H1 (cell line): ENCODE results near the gene ELAVL2. TPM values are rescaled to one million over a fixed set of nuclear protein-coding genes. Genes with fewer than 3 reads are reported as not detected.

ENCODE experiments used
- CTCF ChIA-PET: fragments of 300-600 bp; sonication (Branson Sonifier 250); formaldehyde crosslinking; loops from one replicate; lab custom pipeline; 2021; ENCODE audit not compliant: partially characterized antibody; lab: Charles Lee
- POLR2A ChIA-PET: fragments of 300-600 bp; sonication (Branson Sonifier 250); formaldehyde crosslinking; loops from one replicate; lab custom pipeline; 2021; ENCODE audit warnings: inconsistent platforms; ENCODE audit not compliant: partially characterized antibody; lab: Charles Lee
- DNase-seq, 2 experiments: peaks; one replicate each; pipeline versions ENCODE4 v3.0.0 to v3.0.0-alpha.2; 2010 to 2022; ENCODE audit warnings: low spot score in 2 of 2, low read depth in 1 of 2, mixed read lengths in 1 of 2
- FAIRE-seq: peaks from 2 replicates; lab custom pipeline; 2011; peaks lifted over from hg19 to GRCh38; lab: Jason Lieb, UNC
- H2AFZ ChIP-seq: 2 replicates; pipeline ENCODE4 v1.8.1; 2012; ENCODE audit warnings: low read length, inconsistent platforms
- H2AK5ac ChIP-seq: 2 replicates; pipeline ENCODE4 v1.6.1; 2013; ENCODE audit warnings: low read depth, low read length
- H2BK120ac ChIP-seq: replicated peaks from 2 replicates; pipeline ENCODE3; 2013; ENCODE audit warnings: low read depth, low read length, inconsistent platforms
- H2BK12ac ChIP-seq: 2 replicates; pipeline ENCODE4 v1.6.1; 2013; ENCODE audit warnings: low read depth, low read length
- H2BK15ac ChIP-seq: 2 replicates; pipeline ENCODE4 v1.6.1; 2013; ENCODE audit warnings: low read length
- H2BK20ac ChIP-seq: 2 replicates; pipeline ENCODE4 v1.6.1; 2013; ENCODE audit warnings: low read length
- H2BK5ac ChIP-seq: 2 replicates; pipeline ENCODE4 v1.6.1; 2013; ENCODE audit warnings: low read depth, low read length
- H3K14ac ChIP-seq: 2 replicates; pipeline ENCODE4 v1.6.1; 2013; ENCODE audit warnings: inconsistent platforms; ENCODE audit not compliant: insufficient read length
- H3K18ac ChIP-seq: 2 replicates; pipeline ENCODE4 v1.6.1; 2013; ENCODE audit warnings: low read length; ENCODE audit errors: extremely low read depth
- H3K23ac ChIP-seq: 2 replicates; pipeline ENCODE4 v1.6.1; 2013; ENCODE audit warnings: inconsistent platforms; ENCODE audit not compliant: insufficient read length
- H3K23me2 ChIP-seq: 2 replicates; pipeline ENCODE4 v1.6.1; 2013; ENCODE audit warnings: low read depth, low read length
- H3K27ac ChIP-seq: 2 replicates; pipeline ENCODE4 v1.6.1; 2011; ENCODE audit warnings: low read depth, low read length, inconsistent platforms
- H3K27me3 ChIP-seq, 4 experiments: replicated peaks in 1 of 4; 1 replicate in 1 of 4; 2 replicates in 3 of 4; pipeline versions ENCODE4 v1.6.1 to v1.8.1; 2011 to 2013; ENCODE audit warnings: low read length in 3 of 4, mild to moderate bottlenecking in 3 of 4, inconsistent platforms in 2 of 4, mixed read lengths in 2 of 4, moderate library complexity in 1 of 4; ENCODE audit not compliant: control insufficient read depth in 3 of 4, insufficient read depth in 3 of 4; ENCODE audit errors: extremely low read depth in 1 of 4
- H3K36me3 ChIP-seq, 4 experiments: 2 replicates each; pipeline versions ENCODE4 v1.6.1 to v1.8.1; 2011 to 2013; ENCODE audit warnings: mild to moderate bottlenecking in 4 of 4, low read length in 3 of 4, moderate library complexity in 2 of 4, control low read depth in 1 of 4, inconsistent platforms in 1 of 4; ENCODE audit not compliant: insufficient read depth in 4 of 4, control insufficient read depth in 2 of 4
- H3K4ac ChIP-seq: replicated peaks from 2 replicates; pipeline ENCODE3; 2013; ENCODE audit warnings: low read length, low read depth, mixed read lengths, inconsistent platforms; ENCODE audit not compliant: insufficient read length
- H3K4me1 ChIP-seq, 4 experiments: replicated peaks in 1 of 4; 1 replicate in 1 of 4; 2 replicates in 3 of 4; pipeline versions ENCODE4 v1.6.1 to v1.8.1; 2011 to 2013; ENCODE audit warnings: low read length in 3 of 4, inconsistent platforms in 2 of 4, mixed read lengths in 1 of 4; ENCODE audit not compliant: insufficient read depth in 4 of 4, control insufficient read depth in 3 of 4
- H3K4me2 ChIP-seq, 2 experiments: 2 replicates each; pipeline versions ENCODE4 v1.6.1 to v1.8.1; 2011 to 2013; ENCODE audit warnings: low read depth in 2 of 2, low read length in 2 of 2, control low read depth in 1 of 2, inconsistent platforms in 1 of 2, mild to moderate bottlenecking in 1 of 2; ENCODE audit not compliant: insufficient read depth in 1 of 2
- H3K4me3 ChIP-seq, 4 experiments: fragments of 200-600, 300-600 bp in 1 of 4; sonication (generic), shearing (Covaris generic), sonication (Bioruptor Twin) in 1 of 4; 2 replicates each; pipeline versions ENCODE4 v1.5.1 to v1.8.1; 2011 to 2016; ENCODE audit warnings: low read length in 4 of 4, low read depth in 3 of 4, control low read depth in 2 of 4, inconsistent platforms in 2 of 4, mild to moderate bottlenecking in 2 of 4, mixed read lengths in 1 of 4, moderate library complexity in 1 of 4; ENCODE audit not compliant: insufficient read depth in 2 of 4; ENCODE audit errors: extremely low read depth in 1 of 4
- H3K56ac ChIP-seq: replicated peaks from 2 replicates; pipeline ENCODE3; 2013; ENCODE audit warnings: low read depth, mild to moderate bottlenecking, mixed read lengths, low read length, inconsistent platforms; ENCODE audit not compliant: insufficient read length
- H3K79me1 ChIP-seq: 2 replicates; pipeline ENCODE4 v1.6.1; 2013; ENCODE audit warnings: low read depth, low read length, control low read depth
- H3K79me2 ChIP-seq, 2 experiments: 2 replicates each; pipeline versions ENCODE4 v1.6.1 to v1.8.1; 2012 to 2013; ENCODE audit warnings: low read length in 2 of 2, mild to moderate bottlenecking in 2 of 2, inconsistent platforms in 1 of 2; ENCODE audit not compliant: insufficient read depth in 2 of 2, control insufficient read depth in 1 of 2
- H3K9ac ChIP-seq, 4 experiments: replicated peaks in 1 of 4; 1 replicate in 1 of 4; 2 replicates in 3 of 4; pipeline versions ENCODE4 v1.6.1 to v1.8.1; 2011 to 2013; ENCODE audit warnings: low read depth in 3 of 4, low read length in 3 of 4, control low read depth in 2 of 4, mild to moderate bottlenecking in 2 of 4, moderate library complexity in 2 of 4, inconsistent platforms in 1 of 4; ENCODE audit errors: extremely low read depth in 1 of 4
- H3K9me3 ChIP-seq, 2 experiments: 2 replicates each; pipeline versions ENCODE4 v1.6.1 to v1.8.1; 2012 to 2013; ENCODE audit warnings: mild to moderate bottlenecking in 2 of 2, moderate library complexity in 2 of 2, control low read depth in 1 of 2, inconsistent platforms in 1 of 2, low read depth in 1 of 2, low read length in 1 of 2, mixed read lengths in 1 of 2; ENCODE audit not compliant: insufficient read depth in 2 of 2
- H4K20me1 ChIP-seq, 2 experiments: replicated peaks in 1 of 2; 2 replicates each; pipeline versions ENCODE3 to v1.8.1; 2011 to 2013; ENCODE audit warnings: inconsistent platforms in 2 of 2, low read length in 2 of 2, mild to moderate bottlenecking in 1 of 2; ENCODE audit not compliant: insufficient read depth in 2 of 2, control insufficient read depth in 1 of 2
- H4K5ac ChIP-seq: 2 replicates; pipeline ENCODE4 v1.6.1; 2013; ENCODE audit warnings: low read length, low read depth, mixed read lengths, inconsistent platforms; ENCODE audit not compliant: insufficient read length
- H4K8ac ChIP-seq: 2 replicates; pipeline ENCODE4 v1.8.0; 2013; ENCODE audit warnings: mild to moderate bottlenecking, moderate library complexity, low read length, inconsistent platforms; ENCODE audit not compliant: insufficient read depth; ENCODE audit errors: extremely low read depth
- H4K91ac ChIP-seq: replicated peaks from 2 replicates; pipeline ENCODE3; 2013; ENCODE audit warnings: low read length, mixed read lengths, inconsistent platforms; ENCODE audit not compliant: insufficient read length
- CEBPB ChIP-seq: IDR thresholded peaks from 2 replicates; pipeline ENCODE4 v1.6.1; 2012; ENCODE audit warnings: low read depth, low read length
- CHD2 ChIP-seq: IDR thresholded peaks from 2 replicates; pipeline ENCODE4 v1.6.1; 2012; ENCODE audit warnings: low read length, improper control_type of control experiment
- JUND ChIP-seq: IDR thresholded peaks from 2 replicates; pipeline ENCODE4 v1.6.1; 2011; ENCODE audit warnings: mild to moderate bottlenecking, improper control_type of control experiment, low read length
- KDM5A ChIP-seq: fragments of 200-600 bp; IDR thresholded peaks from 2 replicates; pipeline ENCODE4 v1.7.1; 2012; ENCODE audit warnings: mild to moderate bottlenecking, low read length, inconsistent platforms, mixed read lengths
- MAFK ChIP-seq: IDR thresholded peaks from 2 replicates; pipeline ENCODE4 v1.6.1; 2012; ENCODE audit warnings: low read depth, mild to moderate bottlenecking, improper control_type of control experiment, low read length
- TBP ChIP-seq: IDR thresholded peaks from 2 replicates; pipeline ENCODE4 v1.6.1; 2011; ENCODE audit warnings: low read depth, low read length, improper control_type of control experiment
- TEAD4 ChIP-seq: IDR thresholded peaks from 2 replicates; pipeline ENCODE4 v1.6.1; 2012; ENCODE audit warnings: low read depth, low read length, inconsistent platforms, mixed read lengths
- YY1 ChIP-seq: IDR thresholded peaks from 2 replicates; pipeline ENCODE4 v1.6.1; 2011; ENCODE audit warnings: low read depth, mild to moderate bottlenecking, low read length
- ZNF274 ChIP-seq: IDR thresholded peaks from 2 replicates; pipeline ENCODE4 v1.7.0; 2012; ENCODE audit warnings: low read length, borderline replicate concordance; ENCODE audit errors: extremely low read depth
- WGBS, 2 experiments: shearing (Covaris generic) in 1 of 2; methylation state at CpG; one replicate each; pipeline versions ENCODE4 v1.1.6 to v1.1.7; 2013 to 2015; ENCODE audit warnings: low lambda C conversion rate in 2 of 2, mixed read lengths in 2 of 2, inconsistent platforms in 1 of 2, low coverage in 1 of 2, missing lambda C conversion rate in 1 of 2; ENCODE audit not compliant: insufficient replicate concordance in 2 of 2, insufficient coverage in 1 of 2, insufficient read length in 1 of 2; ENCODE audit errors: extremely low coverage in 1 of 2, missing lambda C conversion rate in 1 of 2; 5-methylcytosine and 5-hydroxymethylcytosine counted together
- polyA plus RNA-seq, 7 experiments: library from polyadenylated mRNA; depleted of rRNA in 3 of 7; stranded (reverse) in 5 of 7; unstranded in 2 of 7; fragments of >200 nt in 5 of 7; fragments of 200-250 nt in 2 of 7; gene quantifications; 1 replicate in 5 of 7; 2 replicates in 1 of 7; 4 replicates in 1 of 7; pipeline versions ENCODE4 v1.2.1 to v1.2.3, GENCODE V29; 2011 to 2013; ENCODE audit warnings: missing spikeins in 2 of 7, mixed read lengths in 2 of 7
- total RNA-seq: library from RNA; stranded (reverse); fragmentation: NEBNext Ultra II Directional; extraction: Animal tissue kit (Norgen Biotek cat#: 25700); gene quantifications from 2 replicates; pipeline ENCODE4 v1.2.1, GENCODE V29; 2021

ELAVL2 gene
- total and polyA plus RNA-seq, 2 of the 8 experiments (the other 6 are each of a cell fraction or from before 2014, with no cell fraction given) = 4.9 to 21.9 TPM

GRCh38 chr9:23774266-23774665 is 51.8 kb downstream of the ELAVL2 start:
- Histone ChIP-seq H3K56ac (no peak overlapping the region), H3K9me3 (no peaks in the 10 kb centered on the region), H2BK5ac (no peak overlapping the region), H4K91ac (no peak overlapping the region), H3K27me3 (no peaks in the 10 kb centered on the region), H3K4ac (no peak overlapping the region), H3K4me2 (no peak overlapping the region), H2AFZ (no peak overlapping the region), H4K8ac (no peak overlapping the region), H4K20me1 (peaks cover 0 to 7% of the 10 kb centered on the region in 2 experiments), H3K14ac (no peak overlapping the region), H3K4me1 (peaks cover 17 to 41% (median 35%) of the 10 kb centered on the region in 4 experiments), H3K79me1 (peaks cover 5% of the 10 kb centered on the region; the same call in 1 of the 2 replicates), H4K5ac (no peak overlapping the region), H2BK15ac (no peak overlapping the region), H2BK120ac (no peak overlapping the region), H2BK20ac (no peak overlapping the region), H3K4me3 (no peak overlapping the region), H3K18ac (no peak overlapping the region), H3K27ac (no peak overlapping the region), H3K36me3 (no peaks in the 10 kb centered on the region), H2BK12ac (no peak overlapping the region), H3K9ac (no peak overlapping the region), H3K23me2 (no peaks in the 10 kb centered on the region), H3K79me2 (peaks cover 5 to 99% of the 10 kb centered on the region in 2 experiments), H3K23ac (no peak overlapping the region), H2AK5ac (no peak overlapping the region)
- no peak for TF ChIP-seq TEAD4
- TF ChIP-seq YY1 = no peak
- no peak for TF ChIP-seq KDM5A
- TF ChIP-seq CEBPB = no peak
- no peak for TF ChIP-seq JUND
- no peak for TF ChIP-seq TBP
- no peak for TF ChIP-seq ZNF274
- no peak for TF ChIP-seq MAFK
- no peak for TF ChIP-seq CHD2
- ChIA-PET CTCF (no interaction called here), POLR2A (no interaction called here)
- FAIRE-seq = no peak
- 83% methylated on average over 2 of the region's 2 CpGs; no CpG with 5 or more reads in 1 of the 2 experiments for WGBS, 2 experiments
- no peak for DNase-seq
